GM13977 (cell line): ENCODE measurements around the gene B9D2.

Experiments used
- DNase-seq: peaks from one replicate; pipeline ENCODE4 v3.0.0; 2012; ENCODE audit warnings: low spot score
- in situ Hi-C: fragments of 300-500 bp; cut with MboI; formaldehyde crosslinking; loops from one replicate; pipeline ENCODE4 v1.12.0; 2022; ENCODE audit warnings: low sequenced_read_pairs, low pct_unique_long_range_greater_than_20kb, mixed read lengths, inconsistent platforms; ENCODE audit not compliant: unreplicated experiment
- TF ChIP-seq, protein P1 (sequence below): IDR thresholded peaks from 2 replicates; pipeline ENCODE4 v1.5.1; 2012; ENCODE audit warnings: mild to moderate bottlenecking, control low read depth; ENCODE audit not compliant: insufficient read depth; ENCODE audit errors: extremely low read depth, missing control alignments

Gene B9D2

DNA sequence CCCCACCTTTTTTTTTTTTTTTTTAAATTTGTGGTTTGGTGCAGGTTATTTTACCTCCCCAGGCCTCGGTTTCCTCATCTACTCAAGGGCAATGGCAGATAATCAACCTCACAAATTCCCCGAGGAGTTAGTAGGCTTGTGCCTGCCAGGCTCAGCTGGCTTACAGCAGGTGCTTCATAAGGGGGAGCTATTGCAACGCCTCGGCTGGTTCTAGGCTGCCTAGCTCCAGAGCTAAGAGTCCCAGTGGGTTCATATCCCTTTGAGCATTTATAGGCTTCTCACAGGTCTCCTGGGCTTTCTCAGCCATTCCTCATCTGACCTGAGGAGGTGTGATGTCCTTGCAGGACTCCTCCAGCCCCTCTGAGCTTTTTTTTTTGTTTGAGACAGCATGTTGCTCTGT lies 44.3 kb upstream of the B9D2 start:
- in situ Hi-C loops = no loop called here
- DNase-seq = no peak
- TF ChIP-seq, protein P1, sequence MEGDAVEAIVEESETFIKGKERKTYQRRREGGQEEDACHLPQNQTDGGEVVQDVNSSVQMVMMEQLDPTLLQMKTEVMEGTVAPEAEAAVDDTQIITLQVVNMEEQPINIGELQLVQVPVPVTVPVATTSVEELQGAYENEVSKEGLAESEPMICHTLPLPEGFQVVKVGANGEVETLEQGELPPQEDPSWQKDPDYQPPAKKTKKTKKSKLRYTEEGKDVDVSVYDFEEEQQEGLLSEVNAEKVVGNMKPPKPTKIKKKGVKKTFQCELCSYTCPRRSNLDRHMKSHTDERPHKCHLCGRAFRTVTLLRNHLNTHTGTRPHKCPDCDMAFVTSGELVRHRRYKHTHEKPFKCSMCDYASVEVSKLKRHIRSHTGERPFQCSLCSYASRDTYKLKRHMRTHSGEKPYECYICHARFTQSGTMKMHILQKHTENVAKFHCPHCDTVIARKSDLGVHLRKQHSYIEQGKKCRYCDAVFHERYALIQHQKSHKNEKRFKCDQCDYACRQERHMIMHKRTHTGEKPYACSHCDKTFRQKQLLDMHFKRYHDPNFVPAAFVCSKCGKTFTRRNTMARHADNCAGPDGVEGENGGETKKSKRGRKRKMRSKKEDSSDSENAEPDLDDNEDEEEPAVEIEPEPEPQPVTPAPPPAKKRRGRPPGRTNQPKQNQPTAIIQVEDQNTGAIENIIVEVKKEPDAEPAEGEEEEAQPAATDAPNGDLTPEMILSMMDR = peak; percentile 29

DNA sequence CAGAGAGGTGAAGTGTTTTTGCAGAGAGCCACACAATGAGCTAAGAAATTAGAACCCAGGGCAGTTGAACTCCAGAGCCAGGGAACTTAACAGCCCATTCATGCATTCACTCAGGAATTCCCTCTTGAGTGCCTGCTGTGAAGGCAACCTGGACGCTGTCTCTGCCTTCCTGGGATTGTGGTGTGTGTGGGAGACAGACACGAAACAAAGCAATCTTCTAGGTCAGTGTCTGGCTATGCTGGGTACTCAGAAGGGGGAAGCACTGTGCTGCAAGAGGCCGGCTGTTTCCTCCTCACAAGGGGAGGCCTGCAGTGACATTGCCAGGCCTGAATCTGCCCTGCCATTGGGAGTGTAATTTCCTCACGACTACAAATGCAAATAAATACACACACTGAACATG lies 43.3 kb upstream of the B9D2 start:
- in situ Hi-C loops = no loop called here
- DNase-seq = no peak
- TF ChIP-seq, protein P1 = no peak

DNA sequence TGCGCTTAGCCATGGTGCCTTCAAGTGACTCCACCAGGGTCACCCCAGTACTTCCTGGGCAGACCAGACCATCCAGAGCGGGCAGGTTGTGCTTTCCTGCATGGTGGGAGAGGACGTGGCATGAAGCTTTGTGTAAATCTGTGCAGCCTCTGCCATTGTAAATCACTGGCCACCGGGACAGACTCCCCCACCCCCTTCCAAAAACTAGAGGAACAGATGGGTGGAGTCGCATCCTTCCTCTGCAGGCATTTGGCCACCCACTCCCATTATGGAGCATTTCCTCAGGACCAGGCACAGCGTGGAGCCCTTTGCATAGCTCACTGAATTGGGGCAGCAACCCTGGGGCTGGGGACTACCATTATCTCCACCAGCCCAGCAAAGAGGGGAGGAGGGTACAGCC lies 41.8 kb upstream of the B9D2 start:
- in situ Hi-C loops = no loop called here

DNA sequence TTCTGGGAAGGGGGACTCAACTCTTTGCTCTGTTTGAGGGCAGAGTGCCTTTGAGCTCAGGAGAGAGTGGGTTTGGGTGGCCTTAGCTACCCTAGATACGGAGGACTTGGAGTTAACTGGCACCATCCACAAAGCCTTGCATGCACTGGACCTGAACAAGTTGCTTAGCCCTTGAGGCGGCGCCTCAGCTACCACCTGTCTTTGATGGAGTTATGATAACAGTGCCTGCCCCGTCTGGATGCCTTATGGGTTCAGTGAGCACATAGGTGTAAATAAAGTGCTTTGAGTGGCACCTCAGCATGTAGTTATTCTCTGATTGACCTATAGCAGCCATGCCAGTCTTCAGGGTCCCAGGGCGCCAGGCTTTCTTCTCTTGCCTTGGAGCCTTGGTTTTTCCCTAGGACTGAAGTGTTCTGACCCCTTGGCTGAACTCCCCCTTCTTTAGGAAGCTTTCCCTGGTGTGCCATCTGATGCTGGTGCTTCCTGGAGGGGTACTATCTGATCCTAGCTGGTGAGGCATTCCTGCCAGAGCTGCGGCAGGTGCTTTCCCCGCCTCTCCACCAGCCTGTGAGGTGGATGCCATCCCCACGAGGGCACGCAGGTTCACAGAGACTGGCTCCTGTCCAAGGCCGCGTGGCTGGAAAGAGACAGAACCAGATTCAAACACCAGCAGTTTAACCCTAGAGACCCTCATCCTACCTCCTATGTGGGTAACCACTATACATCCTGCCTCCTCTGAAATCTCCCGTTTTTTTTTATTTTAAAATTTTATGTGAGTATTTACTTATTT lies 39.4 kb upstream of the B9D2 start:
- TF ChIP-seq, protein P1 = no peak
- no peak for DNase-seq
- in situ Hi-C loops = no loop called here

More for the DNA sequence above, 41.8 kb upstream of the B9D2 start:
- TF ChIP-seq, protein P1 = no peak
- no peak for DNase-seq

DNA sequence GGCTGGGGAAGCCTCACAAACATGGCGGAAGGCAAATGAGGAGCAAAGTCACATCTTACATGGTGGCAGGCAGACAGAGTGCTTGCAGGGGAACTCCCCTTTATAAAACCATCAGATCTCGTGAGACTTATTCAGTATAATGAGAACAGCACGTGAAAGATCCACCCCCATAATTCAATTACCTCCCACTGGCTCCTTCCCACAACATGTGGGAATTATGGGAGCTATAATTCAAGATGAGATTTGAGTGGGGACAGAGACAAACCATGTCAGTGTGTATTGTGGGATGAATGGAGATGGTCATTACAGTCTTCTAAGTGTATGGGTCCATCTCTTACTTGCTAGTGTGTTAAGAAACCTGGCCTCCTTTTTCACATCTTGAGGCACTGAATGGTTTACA lies 38.1 kb upstream of the B9D2 start:
- in situ Hi-C loops = no loop called here
- TF ChIP-seq, protein P1 = no peak
- no peak for DNase-seq

DNA sequence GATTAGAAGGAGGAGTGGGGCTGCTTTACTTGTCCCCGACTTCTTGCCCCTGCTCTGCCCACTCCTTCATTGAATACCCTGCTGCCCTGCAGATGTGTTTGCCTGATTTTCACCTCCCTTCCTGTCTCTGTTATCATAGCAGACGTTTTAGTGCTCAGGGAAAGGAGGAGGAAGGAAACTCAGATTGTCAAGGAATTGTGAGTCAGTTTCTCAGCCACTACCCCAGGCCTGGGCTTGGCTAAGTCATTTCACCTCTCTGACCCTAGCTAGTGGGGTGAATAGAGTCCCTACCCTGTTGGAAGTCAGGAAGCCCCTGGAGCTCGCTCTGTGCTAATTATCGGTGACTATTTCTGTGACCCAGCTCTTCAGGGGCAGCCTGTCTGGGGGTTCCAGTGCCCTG lies 37.5 kb upstream of the B9D2 start:
- DNase-seq = no peak
- in situ Hi-C loops = no loop called here
- TF ChIP-seq, protein P1 = no peak
